Loucy (cell line): ENCODE measurements around the gene LCN10.

Source experiments
- CTCF ChIP-seq: fragments of 200-600 bp; sonication (generic); conservative IDR thresholded peaks from 2 replicates; pipeline ENCODE4 v1.5.1; 2014; ENCODE audit warnings: mild to moderate bottlenecking, antibody characterized with exemption, low read length
- EZH2phosphoT487 ChIP-seq: fragments of 200-600 bp; IDR thresholded peaks from 2 replicates; pipeline ENCODE4 v1.6.1; 2018; ENCODE audit warnings: antibody characterized with exemption, mild to moderate bottlenecking, moderate library complexity, borderline replicate concordance

DNA sequence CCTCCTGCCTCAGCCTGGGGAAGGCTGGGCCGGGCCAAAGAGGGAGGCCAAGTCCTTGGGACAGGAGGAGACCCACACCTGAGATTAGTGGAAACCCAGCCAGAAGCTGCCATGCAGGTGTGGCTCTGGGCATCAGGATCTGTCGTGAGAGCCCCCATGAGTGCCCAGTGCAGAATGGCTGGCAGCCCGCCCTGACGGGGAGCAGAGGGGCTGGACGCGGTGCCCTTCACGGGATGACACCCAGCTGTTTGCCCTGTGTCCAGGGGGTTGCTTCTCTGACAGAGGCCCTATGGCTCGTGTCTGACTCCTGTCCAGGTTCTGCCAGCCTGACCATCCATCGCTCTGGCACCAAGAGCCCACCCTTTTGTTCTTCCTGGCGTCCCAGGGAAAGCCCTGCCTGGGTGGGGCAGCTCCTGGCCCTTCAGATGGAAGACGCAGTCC, 21.8 kb downstream of the LCN10 start:
- TF ChIP-seq CTCF (no peak), EZH2phosphoT487 (no peak)
